Stimulated activated CD8-positive, alpha-beta memory T cell treated with anti-CD3 and anti-CD28 coated beads, Interleukin-12 subunit alpha, Interleukin-12 subunit beta, amount 100 ng/mL, for 1 hour (primary cell): ENCODE measurements around the gene PRKAG2.

ENCODE experiments used
- DNase-seq: peaks from one replicate; pipeline ENCODE4 v3.0.0-alpha.2; 2020; ENCODE audit warnings: low read depth

The PRKAG2 gene

DNA sequence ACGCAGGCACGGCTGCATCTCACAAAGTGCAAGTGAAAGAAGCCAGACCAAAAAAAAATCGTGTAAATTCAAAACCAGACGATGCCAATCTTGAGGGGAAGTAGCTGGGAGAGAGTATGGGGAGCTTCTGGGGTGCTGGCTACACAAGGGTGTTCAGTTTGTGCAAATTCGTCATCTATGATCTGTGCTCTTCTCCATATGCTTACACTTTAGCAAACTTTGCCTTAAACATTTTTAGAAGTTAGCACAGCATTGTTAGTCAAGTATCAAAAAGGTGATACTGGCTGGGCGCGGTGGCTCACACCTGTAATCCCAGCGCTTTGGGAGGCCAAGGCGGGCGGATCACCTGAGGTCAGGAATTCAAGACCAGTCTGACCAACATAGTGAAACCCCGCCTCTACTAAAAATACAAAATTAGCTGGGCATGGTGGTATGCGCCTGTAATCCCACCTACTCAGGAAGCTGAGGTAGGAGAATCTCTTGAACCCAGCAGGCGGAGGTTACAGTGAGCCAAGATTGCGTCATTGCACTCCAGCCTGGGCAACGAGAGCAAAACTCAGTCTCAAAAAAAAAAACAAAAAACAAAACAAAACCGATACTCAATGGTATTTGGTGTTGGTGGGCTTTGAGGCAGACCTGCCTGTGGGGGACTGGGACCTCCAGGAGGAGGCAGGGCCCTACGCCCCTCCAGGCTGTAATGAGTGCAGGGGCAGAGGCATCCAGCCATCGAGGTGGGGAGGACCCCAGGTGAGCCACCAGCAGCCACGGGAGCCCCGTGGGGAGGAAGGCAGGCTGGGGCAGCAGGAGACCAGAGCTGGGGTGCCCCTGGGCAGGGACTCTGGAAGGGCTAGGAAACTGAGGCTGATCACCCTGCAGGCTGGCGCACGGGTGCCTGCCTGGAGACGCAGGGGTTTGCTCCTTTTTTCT is 150.0 kb downstream of the PRKAG2 start:
- no peak for DNase-seq

DNA sequence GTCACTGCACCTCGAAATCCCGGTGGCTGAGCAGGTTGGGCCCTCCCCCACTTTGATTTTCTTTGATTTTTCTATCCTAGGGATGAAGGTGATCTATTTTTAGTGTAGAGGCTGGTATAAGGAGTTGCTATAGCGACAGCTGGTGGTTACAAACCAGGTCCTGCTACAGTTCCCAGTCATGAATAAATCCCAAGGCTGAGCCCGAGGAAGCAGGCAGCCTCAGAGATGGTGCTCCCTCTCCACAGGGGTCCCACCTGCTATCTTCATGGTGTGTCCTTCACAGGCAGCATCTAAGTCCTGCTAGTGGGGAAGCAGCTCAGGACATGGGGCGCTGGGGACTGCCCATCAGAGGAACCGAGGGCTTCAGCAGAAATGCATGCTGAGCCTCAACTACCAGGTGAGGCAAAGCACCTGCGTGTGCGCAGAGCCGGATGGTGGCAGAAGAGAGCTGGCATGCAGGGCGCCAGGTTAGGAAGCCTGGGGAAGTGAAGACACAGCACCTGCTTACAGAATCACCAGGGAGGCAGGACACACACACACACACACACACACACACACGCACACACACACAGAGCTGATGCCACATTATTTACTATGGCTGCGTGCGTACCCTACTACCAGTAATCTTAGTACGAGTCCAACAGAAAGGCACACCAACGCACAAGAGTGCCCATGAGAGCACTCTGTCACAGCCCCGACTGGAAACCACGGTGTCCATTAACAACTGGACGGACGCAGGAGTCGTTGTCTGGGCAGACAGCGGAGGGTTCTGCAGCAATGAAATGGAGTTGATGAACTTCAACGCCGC is 150.9 kb downstream of the PRKAG2 start:
- DNase-seq, result no peak

- no peak for DNase-seq
These were observed 151.9 kb downstream of the PRKAG2 start for GRCh38 chr7:151724920-151725584.

- no peak for DNase-seq
These were observed 152.5 kb downstream of the PRKAG2 start for GRCh38 chr7:151724250-151724915.

GRCh38 chr7:151723321-151723720 is 153.6 kb downstream of the PRKAG2 start:
- DNase-seq, result no peak

- DNase-seq, result no peak
These were observed 154.4 kb downstream of the PRKAG2 start for GRCh38 chr7:151722533-151722932.

DNA sequence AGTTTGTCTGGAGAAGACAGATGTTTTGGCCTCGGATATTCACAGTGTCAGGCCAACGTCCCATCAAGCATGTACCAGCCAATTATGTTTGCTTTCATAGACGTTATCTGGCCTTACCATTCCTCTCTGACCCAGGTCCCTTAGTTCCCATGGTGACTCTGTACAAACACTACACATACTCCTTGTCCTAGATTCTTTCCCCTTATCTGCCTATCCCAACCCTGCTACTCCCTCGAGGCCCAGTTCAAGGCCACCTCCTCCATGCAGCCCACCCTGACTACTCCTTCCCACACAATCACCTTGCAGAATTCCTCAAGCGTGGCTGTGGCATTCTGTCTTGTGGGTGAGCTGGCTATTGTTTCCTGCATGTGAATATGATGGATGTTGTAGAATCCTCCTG is 155.2 kb downstream of the PRKAG2 start:
- no peak for DNase-seq

GRCh38 chr7:151721236-151721635 is 155.7 kb downstream of the PRKAG2 start:
- DNase-seq, result no peak

DNA sequence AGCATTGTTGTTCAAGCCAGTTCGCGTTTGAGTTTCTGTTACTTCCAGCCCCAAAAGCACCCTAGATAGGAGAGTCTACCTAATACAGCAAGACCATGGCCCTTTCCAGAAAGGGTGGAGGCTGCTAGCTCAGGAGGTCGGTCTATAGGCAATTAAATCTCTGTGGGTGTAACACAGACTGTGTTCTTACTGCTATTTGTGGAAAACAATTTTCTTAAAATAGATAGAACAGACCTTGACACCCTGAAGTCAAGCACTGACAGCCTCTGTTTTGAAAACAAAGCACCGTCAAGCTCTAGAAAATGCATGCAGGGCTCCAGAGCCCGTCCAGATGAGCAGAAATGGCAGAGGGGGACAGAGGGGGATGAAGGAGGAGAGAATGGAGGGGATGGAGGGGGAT is 156.6 kb downstream of the PRKAG2 start:
- DNase-seq, result no peak

GRCh38 chr7:151719897-151720242 is 157.0 kb downstream of the PRKAG2 start:
- no peak for DNase-seq

- no peak for DNase-seq
These were observed 157.7 kb downstream of the PRKAG2 start for GRCh38 chr7:151719031-151719896.

DNA sequence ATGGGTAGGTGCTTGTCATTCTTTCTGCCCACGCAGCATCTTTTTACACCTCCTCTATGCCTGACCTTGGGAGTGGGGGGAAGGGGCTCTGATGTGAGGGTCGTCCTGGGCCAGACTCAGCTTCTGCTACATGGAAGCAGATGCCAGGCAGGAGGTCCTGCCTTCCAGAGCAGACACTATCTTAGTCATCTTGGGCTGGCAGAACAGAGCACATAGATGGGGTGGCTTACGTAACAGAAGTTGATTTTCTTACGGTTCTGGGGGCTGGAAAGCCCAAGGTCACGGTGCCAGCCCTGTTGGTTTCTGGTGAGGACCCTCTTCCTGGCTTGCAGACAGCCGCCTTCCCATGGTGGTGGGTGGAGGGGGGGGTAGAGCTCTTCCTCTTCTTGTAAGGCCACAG is 159.0 kb downstream of the PRKAG2 start:
- DNase-seq, result no peak

DNA sequence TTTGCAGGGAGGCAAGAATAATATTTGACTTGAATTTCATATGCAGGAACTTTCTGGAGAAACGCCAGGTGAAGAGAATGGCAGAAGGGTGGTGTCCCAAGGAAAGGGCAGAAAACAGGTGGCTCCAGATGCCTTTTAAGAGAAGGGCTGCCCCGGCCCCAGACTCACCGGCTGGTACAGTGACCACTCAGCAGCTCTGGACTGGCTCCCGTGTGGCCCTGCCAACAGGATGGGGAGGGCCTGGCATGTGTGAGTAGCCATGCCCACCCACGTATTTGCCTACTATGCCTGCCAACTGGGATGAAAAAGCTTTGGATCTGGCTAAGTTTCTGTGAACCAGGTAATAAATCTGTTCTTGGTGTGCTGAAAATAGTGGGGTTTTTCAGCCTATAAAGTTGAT is 159.5 kb downstream of the PRKAG2 start:
- no peak for DNase-seq

- no peak for DNase-seq
These were observed 160.6 kb downstream of the PRKAG2 start for GRCh38 chr7:151716323-151716722.

GRCh38 chr7:151715666-151716315 is 161.1 kb downstream of the PRKAG2 start:
- DNase-seq, result no peak

- no peak for DNase-seq
These were observed 162.7 kb downstream of the PRKAG2 start for GRCh38 chr7:151714201-151714600.

DNA sequence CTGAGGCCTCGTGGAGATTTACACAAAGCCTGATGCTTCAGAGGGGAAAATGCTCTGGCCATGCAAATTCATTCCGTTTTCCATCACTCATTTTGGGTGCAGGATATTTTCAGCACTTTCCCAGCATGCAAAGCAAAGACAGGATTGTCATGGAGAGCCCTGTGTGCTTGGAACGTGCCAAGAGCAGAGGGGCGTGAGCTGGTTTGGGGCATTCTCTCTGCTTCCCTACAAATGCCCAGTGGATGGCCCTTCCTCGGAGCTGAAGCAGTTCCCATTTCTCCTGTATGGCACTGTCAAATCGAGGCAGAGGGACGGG is 164.1 kb downstream of the PRKAG2 start:
- DNase-seq, result no peak

DNA sequence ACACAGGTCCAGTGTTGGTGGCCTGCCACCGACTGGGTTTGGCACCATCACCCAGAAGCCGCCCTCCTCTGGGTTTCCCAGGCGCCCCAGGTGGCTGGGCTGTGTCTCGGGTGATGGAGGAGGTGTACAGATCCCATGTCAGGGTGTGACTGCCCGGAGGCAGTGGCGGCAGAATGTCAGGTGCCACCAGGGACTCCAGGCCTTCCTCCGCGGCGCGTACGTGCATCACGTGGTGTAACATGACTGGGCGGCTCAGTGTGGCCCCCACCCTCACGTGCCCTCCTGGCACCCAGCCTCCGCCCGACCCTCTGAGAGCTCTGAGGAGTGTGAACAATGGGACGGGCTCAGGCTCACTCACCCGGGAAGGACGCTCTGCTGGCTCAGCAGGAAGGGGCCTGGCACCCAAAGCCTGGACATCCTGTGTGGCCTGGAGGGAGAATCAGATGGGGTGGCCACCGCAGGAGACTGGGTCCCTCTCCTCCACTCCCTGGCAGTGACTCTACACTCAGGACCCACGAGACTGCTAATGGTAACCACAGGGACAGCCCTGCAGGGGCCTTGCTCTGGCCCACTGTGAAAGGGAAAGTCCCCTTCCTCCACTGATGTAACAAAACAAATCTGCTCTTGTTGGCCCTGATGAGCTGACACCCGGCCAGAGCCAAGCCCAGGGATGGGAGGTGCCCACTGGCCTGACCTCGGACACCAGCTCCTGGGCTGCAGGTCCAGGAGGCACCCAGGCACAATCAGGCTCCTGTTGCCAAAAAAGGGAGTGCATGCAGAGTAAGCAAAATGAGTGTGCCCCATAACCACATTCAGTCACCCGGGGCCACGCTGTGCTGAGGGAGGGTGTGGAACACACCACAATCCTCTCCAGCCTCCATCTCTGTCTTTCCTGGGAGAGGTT is 164.8 kb downstream of the PRKAG2 start:
- DNase-seq, result no peak

DNA sequence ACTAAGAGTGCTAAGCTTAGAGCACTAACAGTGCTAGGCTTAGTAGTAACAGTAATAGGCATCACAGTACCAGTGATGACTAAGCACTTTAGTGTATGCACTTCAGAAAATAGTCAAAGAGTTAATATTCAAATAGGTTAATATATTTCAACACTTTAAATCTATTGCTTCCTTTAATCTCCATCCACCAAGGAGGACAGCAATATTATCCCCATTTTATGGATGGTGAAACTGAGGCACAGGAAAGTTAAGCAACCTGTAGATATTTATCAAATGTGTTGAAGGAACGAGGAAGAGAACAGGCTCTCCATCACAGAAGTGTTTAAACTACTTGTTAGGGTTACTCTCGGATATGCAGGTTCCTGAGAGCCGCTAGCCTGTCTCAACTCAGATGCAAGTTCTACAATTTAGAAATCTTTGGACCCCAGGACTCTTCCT is 165.5 kb downstream of the PRKAG2 start:
- no peak for DNase-seq
